GM19023 (cell line): ENCODE measurements around the gene ACTRT3.
"Not testable (repeated sequence)": the region's sequence is repeated elsewhere in the genome, so short reads cannot be mapped to it uniquely, and the experiment has no call there.

ENCODE experiments used
- ATAC-seq: cut with Tn5 transposase; IDR thresholded peaks from one replicate; pipeline ENCODE4 v1.9.1; 2021; ENCODE audit warnings: mild to moderate bottlenecking, moderate library complexity; ENCODE audit not compliant: unreplicated experiment

The ACTRT3 gene

GRCh38 chr3:169772897-169773816 lies 3.8 kb upstream of the ACTRT3 start, which contains the start of gene MYNN:
TSS of gene MYNN (plus strand) at chr3:169773396. CDS start at chr3:169774296, 900 bp downstream.
- peak; percentile 87 for ATAC-seq

GRCh38 chr3:169772305-169772896 lies 3.0 kb upstream of the ACTRT3 start:
- ATAC-seq = peak; percentile 21

GRCh38 chr3:169771497-169772304 lies 2.3 kb upstream of the ACTRT3 start:
- no peak for ATAC-seq

GRCh38 chr3:169764882-169765612 lies 4.3 kb downstream of the ACTRT3 start, which contains the start of gene TERC:
TSS of gene TERC (minus strand) at chr3:169765060.
- ATAC-seq = peak; percentile 76

GRCh38 chr3:169764312-169764881 lies 5.0 kb downstream of the ACTRT3 start:
- ATAC-seq = peak; percentile 48

GRCh38 chr3:169760479-169760878 lies 8.9 kb downstream of the ACTRT3 start:
- no peak for ATAC-seq

- no peak for ATAC-seq
These were observed 10.1 kb downstream of the ACTRT3 start for GRCh38 chr3:169759256-169759655.

GRCh38 chr3:169758359-169758994 lies 10.9 kb downstream of the ACTRT3 start:
- no peak for ATAC-seq

GRCh38 chr3:169755488-169755887 lies 13.9 kb downstream of the ACTRT3 start:
- ATAC-seq = no peak

GRCh38 chr3:169754711-169755110 lies 14.7 kb downstream of the ACTRT3 start:
- no peak for ATAC-seq

- ATAC-seq = no peak
These were observed 17.5 kb downstream of the ACTRT3 start for GRCh38 chr3:169751875-169752274.

GRCh38 chr3:169750665-169751064 lies 18.7 kb downstream of the ACTRT3 start:
- no peak for ATAC-seq

- no peak for ATAC-seq
These were observed 20.7 kb downstream of the ACTRT3 start for GRCh38 chr3:169748670-169749069.

- no peak for ATAC-seq
These were observed 22.4 kb downstream of the ACTRT3 start for GRCh38 chr3:169746924-169747323.

GRCh38 chr3:169744366-169745054 lies 24.9 kb downstream of the ACTRT3 start:
- no peak for ATAC-seq

- ATAC-seq = no peak
These were observed 30.3 kb downstream of the ACTRT3 start for GRCh38 chr3:169739067-169739466.

- not testable (repeated sequence) for ATAC-seq
These were observed 37.5 kb downstream of the ACTRT3 start for GRCh38 chr3:169731857-169732256.

- ATAC-seq = no peak
These were observed 46.6 kb downstream of the ACTRT3 start for GRCh38 chr3:169722724-169723123.

GRCh38 chr3:169718415-169718814 lies 50.9 kb downstream of the ACTRT3 start:
- ATAC-seq = not testable (repeated sequence)
